Dermis microvascular lymphatic vessel endothelial cell (primary cell): ENCODE measurements around the gene NCBP3. TPM values are rescaled to one million over a fixed set of nuclear protein-coding genes. Genes with fewer than 3 reads are reported as not detected.
"Not testable (repeated sequence)": the region's sequence is repeated elsewhere in the genome, so short reads cannot be mapped to it uniquely, and the experiment has no call there.

Experiments
- DNase-seq, 2 donors: peaks; one replicate each; pipeline versions ENCODE4 v3.0.0 to v3.0.0-alpha.2; 2010; ENCODE audit warnings: low read depth in 2 of 2
- total RNA-seq: library from RNA; depleted of rRNA; stranded (reverse); fragments of >200 nt; gene quantifications from 2 replicates; pipeline ENCODE4 v1.2.1, GENCODE V29; 2014

The NCBP3 gene
- total RNA-seq, 1 donor from 2014 or later = 12.2 TPM

GRCh38 chr17:3812284-3812683, 33.8 kb downstream of the NCBP3 start:
- no peak for DNase-seq

GRCh38 chr17:3810019-3810418, 36.0 kb downstream of the NCBP3 start:
- no peak for DNase-seq

GRCh38 chr17:3809135-3809534, 36.9 kb downstream of the NCBP3 start:
- DNase-seq = no peak

GRCh38 chr17:3808701-3809100, 37.3 kb downstream of the NCBP3 start:
- DNase-seq = no peak

GRCh38 chr17:3805581-3805980, 40.5 kb downstream of the NCBP3 start:
- DNase-seq = no peak

GRCh38 chr17:3804503-3804931, 41.5 kb downstream of the NCBP3 start:
- no peak for DNase-seq

- no peak for DNase-seq
These were observed 42.8 kb downstream of the NCBP3 start for GRCh38 chr17:3803308-3803640.

GRCh38 chr17:3802461-3803307, 43.4 kb downstream of the NCBP3 start:
- DNase-seq = no peak

- DNase-seq = no peak
These were observed 44.3 kb downstream of the NCBP3 start for GRCh38 chr17:3801792-3802191.

- DNase-seq = no peak
These were observed 44.7 kb downstream of the NCBP3 start for GRCh38 chr17:3801347-3801746.

- no peak for DNase-seq
These were observed 45.4 kb downstream of the NCBP3 start, which contains the start of gene ITGAE for GRCh38 chr17:3800362-3801271. ITGAE (minus strand) TSS chr17:3801188; CDS start chr17:3801144, 44 bp downstream.

GRCh38 chr17:3799181-3799945, 46.7 kb downstream of the NCBP3 start:
- no peak for DNase-seq

- no peak for DNase-seq
These were observed 47.5 kb downstream of the NCBP3 start for GRCh38 chr17:3798273-3799180.

GRCh38 chr17:3796822-3797170, 49.2 kb downstream of the NCBP3 start:
- DNase-seq = no peak

- no peak for DNase-seq
These were observed 49.8 kb downstream of the NCBP3 start for GRCh38 chr17:3796110-3796821.

- no peak for DNase-seq
These were observed 50.5 kb downstream of the NCBP3 start for GRCh38 chr17:3795390-3796102.

- DNase-seq = no peak
These were observed 51.3 kb downstream of the NCBP3 start for GRCh38 chr17:3794557-3795389.

GRCh38 chr17:3794152-3794551, 51.9 kb downstream of the NCBP3 start:
- DNase-seq = not testable (repeated sequence)
